Keratinocyte (primary cell): ENCODE data around the gene CLCN1. TPM values are rescaled to one million over a fixed set of nuclear protein-coding genes. Genes with fewer than 3 reads are reported as not detected.

Experiments
- DNase-seq: peaks from one replicate; pipeline ENCODE4 v3.0.0-alpha.2; 2011; ENCODE audit warnings: low read depth, missing footprints, low spot score
- FAIRE-seq: peaks from 2 replicates; lab custom pipeline; 2011; peaks lifted over from hg19 to GRCh38; lab: Jason Lieb, UNC
- H2AFZ ChIP-seq: 2 replicates; pipeline ENCODE4 v1.6.0; 2012; ENCODE audit warnings: low read length, control low read depth, inconsistent platforms; ENCODE audit not compliant: control insufficient read depth
- H3K27ac ChIP-seq: 2 replicates; pipeline ENCODE4 v1.5.1; 2011; ENCODE audit warnings: low read length; ENCODE audit not compliant: control insufficient read depth, insufficient read depth
- H3K27me3 ChIP-seq: 3 replicates; pipeline ENCODE4 v1.6.0; 2011; ENCODE audit warnings: low read length; ENCODE audit not compliant: control insufficient read depth, insufficient read depth; ENCODE audit errors: extremely low read depth
- H3K36me3 ChIP-seq, 2 experiments: 2 replicates in 1 of 2; 3 replicates in 1 of 2; pipeline ENCODE4 v1.5.1; 2011; ENCODE audit warnings: low read length in 2 of 2, mild to moderate bottlenecking in 1 of 2; ENCODE audit not compliant: control insufficient read depth in 2 of 2, insufficient read depth in 2 of 2; ENCODE audit errors: extremely low read depth in 1 of 2
- H3K4me1 ChIP-seq: 3 replicates; pipeline ENCODE4 v1.5.1; 2011; ENCODE audit warnings: low read length; ENCODE audit not compliant: control insufficient read depth, insufficient read depth; ENCODE audit errors: extremely low read depth
- H3K4me2 ChIP-seq: 3 replicates; pipeline ENCODE4 v1.6.0; 2011; ENCODE audit warnings: low read depth, low read length; ENCODE audit not compliant: control insufficient read depth, insufficient read depth; ENCODE audit errors: extremely low read depth
- H3K4me3 ChIP-seq, 3 experiments: fragments of 200-600 bp in 1 of 3; sonication (generic) in 1 of 3; 2 replicates in 2 of 3; 3 replicates in 1 of 3; pipeline ENCODE4 v1.5.1; 2011 to 2016; ENCODE audit warnings: low read length in 3 of 3, mild to moderate bottlenecking in 3 of 3, control low read depth in 2 of 3, inconsistent platforms in 1 of 3, low read depth in 1 of 3, mixed read lengths in 1 of 3, mixed run types in 1 of 3, moderate library complexity in 1 of 3; ENCODE audit not compliant: control insufficient read depth in 2 of 3, insufficient read depth in 2 of 3; ENCODE audit errors: extremely low read depth in 1 of 3
- H3K79me2 ChIP-seq: 2 replicates; pipeline ENCODE4 v1.6.0; 2012; ENCODE audit warnings: low read length; ENCODE audit not compliant: control insufficient read depth, insufficient read depth
- H3K9ac ChIP-seq: 3 replicates; pipeline ENCODE4 v1.6.0; 2011; ENCODE audit warnings: low read length; ENCODE audit not compliant: control insufficient read depth, insufficient read depth; ENCODE audit errors: extremely low read depth
- H3K9me1 ChIP-seq: 3 replicates; pipeline ENCODE4 v1.6.0; 2011; ENCODE audit warnings: low read length; ENCODE audit not compliant: control insufficient read depth, insufficient read depth; ENCODE audit errors: extremely low read depth
- H3K9me3 ChIP-seq: 2 replicates; pipeline ENCODE4 v1.5.1; 2012; ENCODE audit warnings: low read depth, low read length; ENCODE audit not compliant: control insufficient read depth
- H4K20me1 ChIP-seq: 3 replicates; pipeline ENCODE4 v1.6.0; 2011; ENCODE audit warnings: low read length; ENCODE audit not compliant: control insufficient read depth, insufficient read depth; ENCODE audit errors: extremely low read depth
- EZH2 ChIP-seq: IDR thresholded peaks from one replicate; pipeline ENCODE4 v1.6.1; 2012; ENCODE audit warnings: inconsistent platforms, mild to moderate bottlenecking, low read length, moderate library complexity
- dilution Hi-C: fragments of 300-500 bp; cut with MboI; formaldehyde crosslinking; loops from one replicate; pipeline ENCODE4 v1.7.0; 2020; ENCODE audit warnings: low sequenced_read_pairs; ENCODE audit not compliant: extremely low pct_ligation_motif_present
- polyA plus RNA-seq, 5 experiments: library from polyadenylated mRNA; depleted of rRNA in 3 of 5; stranded (reverse) in 3 of 5; stranded (forward) in 1 of 5; unstranded in 1 of 5; fragments of >200 nt; gene quantifications; 1 replicate in 1 of 5; 2 replicates in 3 of 5; 3 replicates in 1 of 5; pipeline versions ENCODE4 v1.2.1 to v1.2.3, GENCODE V29; 2011 to 2012; ENCODE audit warnings: missing spikeins in 2 of 5, low read depth in 1 of 5, low replicate concordance in 1 of 5
- TF ChIP-seq, protein P1 (sequence below), 3 experiments: IDR thresholded peaks in 1 of 3; conservative IDR thresholded peaks in 1 of 3; optimal IDR thresholded peaks in 1 of 3; 2 replicates in 2 of 3; 3 replicates in 1 of 3; pipeline versions ENCODE3 to v1.5.1; 2011; ENCODE audit warnings: low read length in 3 of 3, mild to moderate bottlenecking in 3 of 3, moderate library complexity in 2 of 3, control low read depth in 1 of 3, inconsistent platforms in 1 of 3; ENCODE audit not compliant: insufficient read depth in 2 of 3; ENCODE audit errors: extremely low read depth in 1 of 3

CLCN1 gene
- polyA plus RNA-seq, 1 donor (not counting 4 experiments of a cell fraction or from before 2014, with no cell fraction given) = not detected

DNA sequence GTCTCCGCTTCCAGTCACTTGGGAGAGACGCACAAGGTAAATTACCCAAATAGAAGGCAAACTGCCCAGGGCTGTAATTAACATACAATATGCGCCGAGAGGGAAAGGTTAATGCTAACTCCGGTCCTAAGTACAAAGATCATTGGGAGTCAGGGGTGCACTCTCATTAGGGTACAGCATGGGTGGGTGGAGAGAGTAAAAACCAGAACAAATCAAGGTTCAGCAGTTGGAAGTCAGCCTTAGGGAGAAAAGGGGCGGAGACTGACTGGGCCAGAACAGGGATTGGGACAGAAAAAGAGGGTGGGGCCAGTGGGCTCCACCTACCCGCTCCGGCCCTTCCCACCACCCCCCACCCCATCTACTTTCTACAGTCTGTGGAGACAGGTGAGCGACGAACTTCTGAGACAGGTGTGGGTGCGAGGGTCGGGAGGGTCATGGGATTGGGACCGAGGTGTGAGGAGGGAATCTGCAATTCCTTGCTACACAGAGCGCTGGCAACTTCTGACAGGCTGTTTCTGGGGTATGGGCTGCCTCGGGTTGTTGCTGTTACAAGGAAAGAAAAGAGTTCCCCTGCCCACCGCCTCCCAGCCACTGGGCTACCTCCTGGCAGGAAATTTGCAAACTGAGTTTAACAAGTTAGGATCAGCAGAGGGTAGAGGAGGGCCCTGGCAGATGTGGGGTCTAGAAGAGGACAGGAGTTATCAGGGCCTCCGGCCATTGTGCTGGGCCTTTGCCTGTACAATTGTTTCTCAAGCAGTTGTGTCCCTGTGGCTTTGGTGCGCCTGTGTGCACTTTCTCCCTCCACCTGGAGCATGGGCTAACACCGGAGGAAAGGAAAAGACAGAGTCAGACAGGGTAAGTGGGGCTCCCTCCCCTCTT is 31.1 kb upstream of the CLCN1 start, which contains the start of gene TMEM139:
TMEM139 (plus strand) TSS at position 368 of the 879 bp plus-strand sequence. CDS start 1,000 bp downstream, outside the sequence.
- no peak for DNase-seq

GRCh38 chr7:143285470-143285778 is 30.5 kb upstream of the CLCN1 start:
- DNase-seq = no peak
- peaks cover 36% of the 10 kb centered on the region for H3K4me1 ChIP-seq
- H3K9me1 ChIP-seq = no peaks in the 10 kb centered on the region
- no peak for TF ChIP-seq EZH2
- TF ChIP-seq, protein P1, sequence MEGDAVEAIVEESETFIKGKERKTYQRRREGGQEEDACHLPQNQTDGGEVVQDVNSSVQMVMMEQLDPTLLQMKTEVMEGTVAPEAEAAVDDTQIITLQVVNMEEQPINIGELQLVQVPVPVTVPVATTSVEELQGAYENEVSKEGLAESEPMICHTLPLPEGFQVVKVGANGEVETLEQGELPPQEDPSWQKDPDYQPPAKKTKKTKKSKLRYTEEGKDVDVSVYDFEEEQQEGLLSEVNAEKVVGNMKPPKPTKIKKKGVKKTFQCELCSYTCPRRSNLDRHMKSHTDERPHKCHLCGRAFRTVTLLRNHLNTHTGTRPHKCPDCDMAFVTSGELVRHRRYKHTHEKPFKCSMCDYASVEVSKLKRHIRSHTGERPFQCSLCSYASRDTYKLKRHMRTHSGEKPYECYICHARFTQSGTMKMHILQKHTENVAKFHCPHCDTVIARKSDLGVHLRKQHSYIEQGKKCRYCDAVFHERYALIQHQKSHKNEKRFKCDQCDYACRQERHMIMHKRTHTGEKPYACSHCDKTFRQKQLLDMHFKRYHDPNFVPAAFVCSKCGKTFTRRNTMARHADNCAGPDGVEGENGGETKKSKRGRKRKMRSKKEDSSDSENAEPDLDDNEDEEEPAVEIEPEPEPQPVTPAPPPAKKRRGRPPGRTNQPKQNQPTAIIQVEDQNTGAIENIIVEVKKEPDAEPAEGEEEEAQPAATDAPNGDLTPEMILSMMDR (optimal IDR thresholded peaks at IDR 0.05 in 1 of 3, IDR thresholded peaks at IDR 0.05 in 1 of 3, conservative IDR thresholded peaks at IDR 0.05 in 1 of 3; ENCODE audit: extremely low read depth in 1 of 3, insufficient read depth in 2 of 3, low read length in 3 of 3) = no peak
- H3K27ac ChIP-seq = peak overlapping the region; percentile 17
- H3K36me3 ChIP-seq = peaks cover 2 to 5% of the 10 kb centered on the region in 2 experiments
- H3K9ac ChIP-seq = peak overlapping the region; percentile 9
- H3K4me2 ChIP-seq = peak overlapping the region; percentile 67
- peak overlapping the region; percentile 45 to 67 (median 47) for H3K4me3 ChIP-seq
- H3K9me3 ChIP-seq = no peaks in the 10 kb centered on the region
- no peaks in the 10 kb centered on the region for H3K27me3 ChIP-seq
- FAIRE-seq = peak; percentile 20
- H2AFZ ChIP-seq = peak overlapping the region; percentile 51
- H3K79me2 ChIP-seq = peaks cover 22% of the 10 kb centered on the region
- H4K20me1 ChIP-seq = no peaks in the 10 kb centered on the region
- dilution Hi-C loops = no loop called here

More for the DNA sequence above, 31.1 kb upstream of the CLCN1 start, which contains the start of gene TMEM139:
- Histone ChIP-seq H3K36me3 (peaks cover 2 to 5% of the 10 kb centered on the region in 2 experiments), H3K79me2 (peaks cover 16% of the 10 kb centered on the region), H3K4me2 (peak within 1 kb of the TSS; percentile 67), H3K4me3 (peak within 1 kb of the TSS; percentile 45 to 67 (median 47)), H3K9me1 (no peaks in the 10 kb centered on the region), H3K27me3 (no peaks in the 10 kb centered on the region), H3K4me1 (peaks cover 35% of the 10 kb centered on the region), H2AFZ (peak within 1 kb of the TSS; percentile 82), H3K27ac (peak within 1 kb of the TSS; percentile 17), H3K9ac (peak within 1 kb of the TSS; percentile 9), H4K20me1 (no peaks in the 10 kb centered on the region), H3K9me3 (no peaks in the 10 kb centered on the region)
- TF ChIP-seq, protein P1 (optimal IDR thresholded peaks at IDR 0.05 in 1 of 3, IDR thresholded peaks at IDR 0.05 in 1 of 3, conservative IDR thresholded peaks at IDR 0.05 in 1 of 3; ENCODE audit: extremely low read depth in 1 of 3, insufficient read depth in 2 of 3, low read length in 3 of 3) = no peak
- TF ChIP-seq EZH2 = no peak
- FAIRE-seq = peak; percentile 73
- dilution Hi-C loops = no loop called here
